ENCODE data around the gene ANTXR1. TPM values are rescaled to one million over a fixed set of nuclear protein-coding genes. Genes with fewer than 3 reads are reported as not detected.

Gene ANTXR1
- total RNA-seq, 1 donor from 2014 or later, result 69.5 TPM

DNA sequence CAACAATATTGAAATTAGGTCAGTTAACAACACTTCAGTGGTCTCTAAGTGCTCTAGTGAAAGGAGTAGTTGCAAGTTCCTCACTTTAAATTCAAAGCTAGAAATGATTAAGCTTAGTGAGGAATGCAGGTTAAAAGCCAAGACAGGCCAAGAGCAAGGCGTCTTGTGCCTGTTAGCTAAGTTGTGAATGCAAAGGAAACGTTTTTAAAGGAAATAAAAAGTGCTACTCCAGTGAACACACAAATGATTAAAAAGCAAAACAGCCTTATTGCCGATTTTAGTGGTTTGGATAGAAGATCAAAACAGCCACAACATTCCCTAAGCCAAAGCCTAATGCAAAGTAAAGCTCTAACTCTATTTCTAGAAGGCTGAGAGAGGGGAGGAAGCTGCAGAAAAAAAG is 44.7 kb downstream of the ANTXR1 start:
- no peak overlapping the region for H3K4me3 Mint-ChIP-seq
- TF ChIP-seq, protein P1, sequence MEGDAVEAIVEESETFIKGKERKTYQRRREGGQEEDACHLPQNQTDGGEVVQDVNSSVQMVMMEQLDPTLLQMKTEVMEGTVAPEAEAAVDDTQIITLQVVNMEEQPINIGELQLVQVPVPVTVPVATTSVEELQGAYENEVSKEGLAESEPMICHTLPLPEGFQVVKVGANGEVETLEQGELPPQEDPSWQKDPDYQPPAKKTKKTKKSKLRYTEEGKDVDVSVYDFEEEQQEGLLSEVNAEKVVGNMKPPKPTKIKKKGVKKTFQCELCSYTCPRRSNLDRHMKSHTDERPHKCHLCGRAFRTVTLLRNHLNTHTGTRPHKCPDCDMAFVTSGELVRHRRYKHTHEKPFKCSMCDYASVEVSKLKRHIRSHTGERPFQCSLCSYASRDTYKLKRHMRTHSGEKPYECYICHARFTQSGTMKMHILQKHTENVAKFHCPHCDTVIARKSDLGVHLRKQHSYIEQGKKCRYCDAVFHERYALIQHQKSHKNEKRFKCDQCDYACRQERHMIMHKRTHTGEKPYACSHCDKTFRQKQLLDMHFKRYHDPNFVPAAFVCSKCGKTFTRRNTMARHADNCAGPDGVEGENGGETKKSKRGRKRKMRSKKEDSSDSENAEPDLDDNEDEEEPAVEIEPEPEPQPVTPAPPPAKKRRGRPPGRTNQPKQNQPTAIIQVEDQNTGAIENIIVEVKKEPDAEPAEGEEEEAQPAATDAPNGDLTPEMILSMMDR (conservative IDR thresholded peaks at IDR 0.05), result no peak
- peaks cover 9% of the 10 kb centered on the region for H3K4me1 Mint-ChIP-seq (ENCODE audit: unreplicated experiment)
- H3K27ac Mint-ChIP-seq, result no peak overlapping the region
- DNase-seq (ENCODE audit: extremely low spot score, unreplicated experiment), result no peak
- H3K27me3 Mint-ChIP-seq, result no peaks in the 10 kb centered on the region
- peaks cover 21% of the 10 kb centered on the region for H3K36me3 Mint-ChIP-seq
- peaks cover 7% of the 10 kb centered on the region for H3K9me3 Mint-ChIP-seq

- Mint-ChIP-seq H3K9me3 (peaks cover 12% of the 10 kb centered on the region), H3K27ac (no peak overlapping the region), H3K4me1 (ENCODE audit: unreplicated experiment) (peaks cover 9% of the 10 kb centered on the region), H3K27me3 (no peaks in the 10 kb centered on the region), H3K36me3 (peaks cover 21% of the 10 kb centered on the region), H3K4me3 (no peak overlapping the region)
- TF ChIP-seq, protein P1 (conservative IDR thresholded peaks at IDR 0.05), result no peak
- DNase-seq (ENCODE audit: extremely low spot score, unreplicated experiment), result no peak
These were observed 46.8 kb downstream of the ANTXR1 start for GRCh38 chr2:69059731-69060290.

GRCh38 chr2:69060938-69061501 is 48.0 kb downstream of the ANTXR1 start:
- H3K4me3 Mint-ChIP-seq, result no peak overlapping the region
- H3K9me3 Mint-ChIP-seq, result peaks cover 12% of the 10 kb centered on the region
- no peaks in the 10 kb centered on the region for H3K27me3 Mint-ChIP-seq
- no peak for DNase-seq (ENCODE audit: extremely low spot score, unreplicated experiment)
- H3K27ac Mint-ChIP-seq, result no peak overlapping the region
- H3K4me1 Mint-ChIP-seq (ENCODE audit: unreplicated experiment), result peaks cover 9% of the 10 kb centered on the region
- TF ChIP-seq, protein P1 (conservative IDR thresholded peaks at IDR 0.05), result no peak
- H3K36me3 Mint-ChIP-seq, result peaks cover 20% of the 10 kb centered on the region

DNA sequence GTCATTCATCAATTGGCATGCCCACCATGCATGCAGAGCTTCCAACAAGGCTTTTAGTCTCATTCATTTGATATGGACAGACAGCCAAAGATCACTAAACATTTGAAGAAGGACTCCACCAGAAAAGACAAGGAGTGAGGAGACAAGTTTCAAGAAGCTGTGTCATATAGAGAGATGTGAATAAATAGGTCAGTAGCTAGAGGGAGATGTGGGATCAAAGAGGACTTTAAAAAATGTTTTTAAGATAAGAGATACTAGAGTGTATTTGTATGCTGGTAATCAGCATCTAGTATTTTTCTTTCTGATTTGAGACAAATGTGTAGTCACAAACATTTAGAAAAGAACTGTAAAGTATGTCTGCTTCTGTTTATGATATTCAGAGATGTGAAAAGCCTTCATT is 48.5 kb downstream of the ANTXR1 start:
- Mint-ChIP-seq H3K36me3 (peaks cover 21% of the 10 kb centered on the region), H3K27ac (no peak overlapping the region), H3K27me3 (no peaks in the 10 kb centered on the region), H3K4me3 (no peak overlapping the region), H3K4me1 (ENCODE audit: unreplicated experiment) (peaks cover 9% of the 10 kb centered on the region), H3K9me3 (peaks cover 12% of the 10 kb centered on the region)
- TF ChIP-seq, protein P1 (conservative IDR thresholded peaks at IDR 0.05), result no peak
- DNase-seq (ENCODE audit: extremely low spot score, unreplicated experiment), result no peak

GRCh38 chr2:69062307-69062962 is 49.5 kb downstream of the ANTXR1 start:
- Mint-ChIP-seq H3K9me3 (peaks cover 12% of the 10 kb centered on the region), H3K36me3 (peaks cover 27% of the 10 kb centered on the region), H3K27ac (no peak overlapping the region), H3K4me3 (no peak overlapping the region), H3K4me1 (ENCODE audit: unreplicated experiment) (peaks cover 9% of the 10 kb centered on the region), H3K27me3 (no peaks in the 10 kb centered on the region)
- DNase-seq (ENCODE audit: extremely low spot score, unreplicated experiment), result no peak
- TF ChIP-seq, protein P1 (conservative IDR thresholded peaks at IDR 0.05), result no peak

All from type B pancreatic cell (in vitro differentiated cells).